Suprapubic skin (tissue), 4 donors: Measurements from ENCODE around the gene PPP6R3. TPM values are rescaled to one million over a fixed set of nuclear protein-coding genes. Genes with fewer than 3 reads are reported as not detected.

Source experiments
- DNase-seq, 2 donors: peaks; one replicate each; pipeline ENCODE4 v3.0.0-alpha.2; 2019; ENCODE audit warnings: low spot score in 2 of 2
- H3K27ac ChIP-seq: fragments of 200-600 bp; sonication (generic); one replicate; pipeline ENCODE4 v1.5.1; 2019
- H3K27me3 ChIP-seq: fragments of 200-600 bp; sonication (generic); one replicate; pipeline ENCODE4 v1.5.1; 2019
- H3K36me3 ChIP-seq: fragments of 200-600 bp; sonication (generic); one replicate; pipeline ENCODE4 v1.5.1; 2019
- H3K4me1 ChIP-seq: fragments of 200-600 bp; sonication (generic); one replicate; pipeline ENCODE4 v1.5.1; 2019
- H3K4me3 ChIP-seq: fragments of 200-600 bp; sonication (generic); one replicate; pipeline ENCODE4 v1.5.1; 2019; ENCODE audit warnings: mild to moderate bottlenecking
- H3K9me3 ChIP-seq: fragments of 200-600 bp; sonication (generic); one replicate; pipeline ENCODE4 v1.5.1; 2019
- EP300 ChIP-seq: sonication (generic); formaldehyde crosslinking; IDR thresholded peaks from one replicate; pipeline ENCODE4 v1.6.1; 2017; ENCODE audit warnings: antibody characterized with exemption
- POLR2A ChIP-seq, 2 donors: fragments of 450-650 bp; IDR thresholded peaks; one replicate each; pipeline ENCODE4 v1.6.1; 2017; ENCODE audit warnings: antibody characterized with exemption in 2 of 2, mild to moderate bottlenecking in 2 of 2, moderate library complexity in 2 of 2
- POLR2AphosphoS5 ChIP-seq, 3 donors: sonication (generic); formaldehyde crosslinking; IDR thresholded peaks; one replicate each; pipeline ENCODE4 v1.6.1; 2017; ENCODE audit warnings: antibody characterized with exemption in 3 of 3
- WGBS: methylation state at CpG from one replicate; pipeline ENCODE4 v1.1.5; 2018; 5-methylcytosine and 5-hydroxymethylcytosine counted together
- total RNA-seq, 4 donors: library from RNA; depleted of rRNA; stranded (reverse); fragments of >200 nt; gene quantifications; one replicate each; pipeline ENCODE4 v1.1.0, GENCODE V29; 2016
- TF ChIP-seq, protein P1 (sequence below), 2 donors: fragments of 200-600 bp in 1 of 2; fragments of 450-650 bp in 1 of 2; sonication (generic) in 1 of 2; IDR thresholded peaks; one replicate each; pipeline ENCODE4 v1.5.1; 2016 to 2019; ENCODE audit warnings: antibody characterized with exemption in 2 of 2, mild to moderate bottlenecking in 1 of 2, moderate library complexity in 1 of 2

The PPP6R3 gene
- total RNA-seq, 4 donors from 2014 or later: 81.8 to 197 (median 97.0) TPM

DNA sequence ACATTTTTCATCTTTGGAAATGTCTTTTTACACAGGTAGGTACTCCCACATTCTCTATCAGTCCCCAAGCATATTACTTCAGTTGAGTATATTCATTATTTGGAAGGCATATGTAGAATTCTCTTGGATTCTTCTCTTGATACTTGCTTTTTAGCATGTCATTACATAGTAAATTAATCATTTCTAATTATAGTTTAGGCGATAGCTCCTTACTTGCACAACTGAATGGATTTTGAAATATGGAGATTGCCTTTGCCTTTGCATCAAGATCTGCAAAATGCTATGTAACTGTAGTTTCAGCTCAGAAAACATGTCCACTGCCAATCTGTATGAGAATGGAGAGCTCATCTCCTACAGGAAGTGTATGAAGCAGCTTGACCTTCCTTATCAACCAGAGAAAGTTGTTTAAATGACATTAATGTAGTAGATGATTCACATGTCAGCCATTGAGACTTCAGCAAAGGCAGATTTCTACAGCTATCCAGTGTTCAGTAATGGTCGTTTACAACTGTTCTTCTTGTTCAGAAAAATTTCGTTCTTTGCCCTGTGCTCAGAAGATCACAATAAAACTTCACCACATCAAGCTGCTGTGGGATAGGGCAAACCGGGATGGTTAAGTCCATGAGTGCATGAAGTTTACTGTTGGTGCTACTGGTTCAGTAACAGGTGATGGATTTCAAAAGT, 61.6 kb downstream of the PPP6R3 start:
- 84% methylated on average over 4 of the region's 4 CpGs for WGBS
- H3K4me3 ChIP-seq: no peak overlapping the region
- H3K9me3 ChIP-seq: no peaks in the 10 kb centered on the region
- H3K4me1 ChIP-seq: peaks cover 11% of the 10 kb centered on the region
- H3K27ac ChIP-seq: no peak overlapping the region
- TF ChIP-seq POLR2AphosphoS5 (IDR thresholded peaks at IDR 0.05): no peak
- no peaks in the 10 kb centered on the region for H3K27me3 ChIP-seq
- no peak for DNase-seq
- H3K36me3 ChIP-seq: peaks cover 47% of the 10 kb centered on the region

DNA sequence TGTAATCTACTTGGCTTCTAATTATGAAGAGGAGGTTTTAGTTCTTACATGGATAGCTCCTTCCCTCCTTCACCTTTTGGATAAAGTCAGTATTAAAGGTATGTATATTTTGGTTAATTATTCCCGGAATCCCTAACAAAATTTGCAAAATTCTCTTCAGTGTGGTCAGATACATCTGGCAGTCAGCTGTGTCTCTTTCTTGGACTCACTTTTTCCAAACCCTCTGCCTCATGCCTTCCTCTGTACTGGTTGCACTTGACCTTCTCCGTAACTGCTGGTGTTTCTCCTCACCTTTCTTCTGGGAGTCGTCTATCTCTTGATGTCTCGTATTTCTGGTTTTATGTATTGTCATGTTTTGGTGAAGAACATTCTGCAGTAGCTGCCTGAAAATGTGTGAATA, 62.5 kb downstream of the PPP6R3 start:
- no peak for DNase-seq
- TF ChIP-seq, protein P1, sequence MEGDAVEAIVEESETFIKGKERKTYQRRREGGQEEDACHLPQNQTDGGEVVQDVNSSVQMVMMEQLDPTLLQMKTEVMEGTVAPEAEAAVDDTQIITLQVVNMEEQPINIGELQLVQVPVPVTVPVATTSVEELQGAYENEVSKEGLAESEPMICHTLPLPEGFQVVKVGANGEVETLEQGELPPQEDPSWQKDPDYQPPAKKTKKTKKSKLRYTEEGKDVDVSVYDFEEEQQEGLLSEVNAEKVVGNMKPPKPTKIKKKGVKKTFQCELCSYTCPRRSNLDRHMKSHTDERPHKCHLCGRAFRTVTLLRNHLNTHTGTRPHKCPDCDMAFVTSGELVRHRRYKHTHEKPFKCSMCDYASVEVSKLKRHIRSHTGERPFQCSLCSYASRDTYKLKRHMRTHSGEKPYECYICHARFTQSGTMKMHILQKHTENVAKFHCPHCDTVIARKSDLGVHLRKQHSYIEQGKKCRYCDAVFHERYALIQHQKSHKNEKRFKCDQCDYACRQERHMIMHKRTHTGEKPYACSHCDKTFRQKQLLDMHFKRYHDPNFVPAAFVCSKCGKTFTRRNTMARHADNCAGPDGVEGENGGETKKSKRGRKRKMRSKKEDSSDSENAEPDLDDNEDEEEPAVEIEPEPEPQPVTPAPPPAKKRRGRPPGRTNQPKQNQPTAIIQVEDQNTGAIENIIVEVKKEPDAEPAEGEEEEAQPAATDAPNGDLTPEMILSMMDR (IDR thresholded peaks at IDR 0.05): no peak
- no peak for TF ChIP-seq POLR2A (IDR thresholded peaks at IDR 0.05)
- no peak for TF ChIP-seq EP300
- TF ChIP-seq POLR2AphosphoS5 (IDR thresholded peaks at IDR 0.05): no peak
- Histone ChIP-seq H3K4me1 (peaks cover 11% of the 10 kb centered on the region), H3K4me3 (no peak overlapping the region), H3K27me3 (no peaks in the 10 kb centered on the region), H3K9me3 (no peaks in the 10 kb centered on the region), H3K36me3 (peaks cover 52% of the 10 kb centered on the region), H3K27ac (no peak overlapping the region)
- 68% methylated on average over 4 of the region's 4 CpGs for WGBS

DNA sequence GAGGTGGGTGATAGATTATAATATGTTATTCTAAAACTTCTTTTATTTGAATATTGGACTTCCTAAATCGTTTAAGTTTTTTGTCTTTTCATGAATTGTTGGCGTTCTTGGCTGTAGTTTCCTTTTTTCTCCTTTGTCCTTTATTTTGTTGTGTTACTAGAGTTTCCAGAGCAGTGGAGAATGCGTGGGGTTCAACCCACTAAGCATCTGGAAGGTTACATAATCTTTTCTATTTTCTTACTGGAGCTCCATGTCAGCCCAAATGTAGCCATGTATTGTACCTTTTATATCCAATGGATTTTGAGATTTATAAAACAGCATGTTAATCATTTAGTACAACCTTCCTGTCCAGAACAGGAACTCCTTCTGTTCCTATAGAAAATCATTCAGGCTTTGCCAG, 63.2 kb downstream of the PPP6R3 start:
- H3K36me3 ChIP-seq: peaks cover 57% of the 10 kb centered on the region
- peaks cover 11% of the 10 kb centered on the region for H3K4me1 ChIP-seq
- no peaks in the 10 kb centered on the region for H3K27me3 ChIP-seq
- H3K27ac ChIP-seq: no peak overlapping the region
- WGBS: 65% methylated on average over 3 of the region's 3 CpGs
- H3K9me3 ChIP-seq: no peaks in the 10 kb centered on the region
- TF ChIP-seq POLR2AphosphoS5 (IDR thresholded peaks at IDR 0.05): no peak
- TF ChIP-seq, protein P1 (IDR thresholded peaks at IDR 0.05): no peak
- TF ChIP-seq EP300: no peak
- no peak overlapping the region for H3K4me3 ChIP-seq
- no peak for DNase-seq

DNA sequence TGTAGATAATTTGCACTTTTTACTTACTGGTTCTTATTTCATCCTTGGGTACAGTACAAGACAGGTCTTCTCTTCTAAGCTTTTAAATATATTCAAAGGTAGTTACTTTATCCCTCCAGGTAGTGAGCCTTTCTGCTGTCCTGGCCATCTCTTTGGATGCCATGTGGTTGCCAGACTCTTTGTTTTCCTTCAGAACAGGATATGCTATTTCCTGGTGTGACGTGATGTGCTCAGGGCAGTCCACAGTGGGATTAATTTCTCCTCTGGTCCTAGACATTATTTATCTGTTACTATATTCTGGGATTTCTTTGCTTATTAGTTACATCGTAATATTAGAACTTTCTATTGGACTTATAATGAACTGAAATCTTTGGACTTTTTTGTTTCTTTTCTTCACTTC, 63.7 kb downstream of the PPP6R3 start:
- no peak for DNase-seq
- TF ChIP-seq POLR2A (IDR thresholded peaks at IDR 0.05) (no peak), POLR2AphosphoS5 (IDR thresholded peaks at IDR 0.05) (no peak), EP300 (no peak)
- TF ChIP-seq, protein P1 (IDR thresholded peaks at IDR 0.05): no peak
- Histone ChIP-seq H3K4me3 (no peak overlapping the region), H3K27ac (no peak overlapping the region), H3K4me1 (peaks cover 11% of the 10 kb centered on the region), H3K36me3 (peaks cover 60% of the 10 kb centered on the region), H3K9me3 (no peaks in the 10 kb centered on the region), H3K27me3 (no peaks in the 10 kb centered on the region)
- 74% methylated on average over 2 of the region's 2 CpGs for WGBS

DNA sequence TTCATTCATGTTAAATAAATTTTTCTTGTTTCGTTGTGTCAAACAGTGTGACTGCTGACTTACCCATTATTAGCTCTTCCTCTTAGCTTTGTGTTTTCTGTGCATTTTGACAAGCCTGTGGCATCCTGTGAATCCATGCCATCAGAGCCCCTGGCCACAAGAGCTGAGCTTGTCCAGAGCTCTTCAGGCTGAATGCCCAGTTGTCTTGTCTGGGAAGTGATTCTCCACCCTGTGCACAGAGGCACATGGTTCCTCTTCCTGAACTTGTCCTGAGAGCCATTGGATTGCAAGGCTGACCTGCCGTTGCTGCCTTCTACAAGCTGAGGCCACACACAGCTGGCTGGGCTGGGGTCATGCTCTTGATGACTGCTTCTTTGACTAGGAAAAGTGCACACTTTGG, 64.1 kb downstream of the PPP6R3 start:
- no peak overlapping the region for H3K4me3 ChIP-seq
- no peak for DNase-seq
- H3K9me3 ChIP-seq: no peaks in the 10 kb centered on the region
- H3K36me3 ChIP-seq: peaks cover 57% of the 10 kb centered on the region
- TF ChIP-seq, protein P1 (IDR thresholded peaks at IDR 0.05): no peak
- TF ChIP-seq EP300: no peak
- no peak for TF ChIP-seq POLR2AphosphoS5 (IDR thresholded peaks at IDR 0.05)
- TF ChIP-seq POLR2A (IDR thresholded peaks at IDR 0.05): no peak
- no peak overlapping the region for H3K27ac ChIP-seq
- peaks cover 11% of the 10 kb centered on the region for H3K4me1 ChIP-seq
- no peaks in the 10 kb centered on the region for H3K27me3 ChIP-seq
- 59% methylated on average over 2 of the region's 2 CpGs for WGBS

DNA sequence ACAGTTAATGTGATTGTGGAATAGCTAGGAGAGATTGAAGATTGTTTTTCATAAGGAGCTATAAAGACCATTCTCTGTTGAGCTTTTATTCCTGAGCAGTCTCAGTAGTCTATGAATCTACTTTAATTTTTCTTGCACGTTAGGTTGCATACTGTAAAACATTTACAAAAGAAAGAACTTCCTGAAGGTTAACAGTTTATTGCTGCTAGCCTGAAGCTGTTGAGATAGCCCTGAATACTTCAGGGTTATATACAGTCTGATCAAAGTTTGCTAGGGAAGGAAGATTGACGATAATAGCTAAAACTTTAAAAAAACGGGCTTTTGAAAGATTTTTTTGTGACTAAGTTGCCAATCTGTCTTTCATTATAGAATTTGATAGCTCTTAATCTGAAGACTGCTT, 64.8 kb downstream of the PPP6R3 start:
- 70% methylated on average over 3 of the region's 3 CpGs for WGBS
- Histone ChIP-seq H3K4me3 (no peak overlapping the region), H3K9me3 (no peaks in the 10 kb centered on the region), H3K4me1 (peaks cover 11% of the 10 kb centered on the region), H3K27ac (no peak overlapping the region), H3K27me3 (no peaks in the 10 kb centered on the region), H3K36me3 (peaks cover 51% of the 10 kb centered on the region)
- no peak for DNase-seq
- no peak for TF ChIP-seq POLR2A (IDR thresholded peaks at IDR 0.05)
- TF ChIP-seq, protein P1 (IDR thresholded peaks at IDR 0.05): no peak
- no peak for TF ChIP-seq POLR2AphosphoS5 (IDR thresholded peaks at IDR 0.05)
- no peak for TF ChIP-seq EP300
